Stimulated activated CD4-positive, alpha-beta T cell treated with anti-CD3 and anti-CD28 coated beads, Interleukin-4, amount 100 ng/mL, for 24 hours (primary cell): ENCODE measurements around the gene LAMA2.

Experiments
- DNase-seq: peaks from one replicate; pipeline ENCODE4 v3.0.0-alpha.2; 2020

LAMA2 gene

GRCh38 chr6:128882991-128883611 lies at the start of gene LAMA2:
LAMA2 (plus strand) TSS chr6:128883138; CDS start chr6:128883246, 108 bp downstream.
- DNase-seq, result no peak

- DNase-seq, result no peak
These were observed 46.2 kb upstream of the LAMA2 start for GRCh38 chr6:128836761-128837160.

GRCh38 chr6:128841518-128841917 lies 41.4 kb upstream of the LAMA2 start:
- DNase-seq, result no peak

GRCh38 chr6:128844598-128844997 lies 38.3 kb upstream of the LAMA2 start:
- DNase-seq, result no peak

- no peak for DNase-seq
These were observed 35.3 kb upstream of the LAMA2 start for GRCh38 chr6:128847431-128848210.

- DNase-seq, result no peak
These were observed 34.6 kb upstream of the LAMA2 start for GRCh38 chr6:128848212-128848935.

GRCh38 chr6:128855581-128856085 lies 27.3 kb upstream of the LAMA2 start:
- no peak for DNase-seq

GRCh38 chr6:128857806-128858205 lies 25.1 kb upstream of the LAMA2 start:
- no peak for DNase-seq

GRCh38 chr6:128860782-128861181 lies 22.2 kb upstream of the LAMA2 start:
- no peak for DNase-seq

GRCh38 chr6:128863983-128864382 lies 19.0 kb upstream of the LAMA2 start:
- DNase-seq, result no peak

- DNase-seq, result no peak
These were observed 12.2 kb upstream of the LAMA2 start for GRCh38 chr6:128870746-128871145.

- no peak for DNase-seq
These were observed 8.1 kb upstream of the LAMA2 start for GRCh38 chr6:128874863-128875262.

- no peak for DNase-seq
These were observed 378 bp upstream of the LAMA2 start for GRCh38 chr6:128882560-128882959.

- no peak for DNase-seq
These were observed 968 bp downstream of the LAMA2 start for GRCh38 chr6:128883906-128884305.

GRCh38 chr6:128885381-128885780 lies 2.4 kb downstream of the LAMA2 start:
- no peak for DNase-seq

- no peak for DNase-seq
These were observed 3.8 kb downstream of the LAMA2 start for GRCh38 chr6:128886706-128887105.

- no peak for DNase-seq
These were observed 5.7 kb downstream of the LAMA2 start for GRCh38 chr6:128888444-128889175.

- DNase-seq, result no peak
These were observed 6.9 kb downstream of the LAMA2 start for GRCh38 chr6:128889870-128890269.

- DNase-seq, result no peak
These were observed 9.1 kb downstream of the LAMA2 start for GRCh38 chr6:128892079-128892478.

GRCh38 chr6:128899341-128900050 lies 16.6 kb downstream of the LAMA2 start:
- no peak for DNase-seq

GRCh38 chr6:128903715-128904114 lies 20.8 kb downstream of the LAMA2 start:
- DNase-seq, result no peak

GRCh38 chr6:128914051-128914450 lies 31.1 kb downstream of the LAMA2 start:
- DNase-seq, result no peak
